Eye (tissue), 1 donor: ENCODE data around the gene IFNAR1.

Source experiments
- DNase-seq: peaks from one replicate; pipeline ENCODE4 v3.0.0-alpha.2; 2015

Gene IFNAR1

GRCh38 chr21:33403786-33404585 is 79.2 kb downstream of the IFNAR1 start:
- DNase-seq = peak; percentile 82

GRCh38 chr21:33406493-33406892 is 81.7 kb downstream of the IFNAR1 start:
- no peak for DNase-seq
